Activated CD4-positive, alpha-beta T cell treated with anti-CD3 and anti-CD28 coated beads, Interleukin-2, amount 50 U/mL, for 16 hours (primary cell): ENCODE results near the gene ARMC6.
A peak's percentile ranks its signal among the peaks of the same experiment; 100 is the strongest.

Source experiments
- DNase-seq: peaks from one replicate; pipeline ENCODE4 v3.0.0-alpha.2; 2020

Gene ARMC6

GRCh38 chr19:19056636-19057275 is 23.4 kb downstream of the ARMC6 start:
- no peak for DNase-seq

DNA sequence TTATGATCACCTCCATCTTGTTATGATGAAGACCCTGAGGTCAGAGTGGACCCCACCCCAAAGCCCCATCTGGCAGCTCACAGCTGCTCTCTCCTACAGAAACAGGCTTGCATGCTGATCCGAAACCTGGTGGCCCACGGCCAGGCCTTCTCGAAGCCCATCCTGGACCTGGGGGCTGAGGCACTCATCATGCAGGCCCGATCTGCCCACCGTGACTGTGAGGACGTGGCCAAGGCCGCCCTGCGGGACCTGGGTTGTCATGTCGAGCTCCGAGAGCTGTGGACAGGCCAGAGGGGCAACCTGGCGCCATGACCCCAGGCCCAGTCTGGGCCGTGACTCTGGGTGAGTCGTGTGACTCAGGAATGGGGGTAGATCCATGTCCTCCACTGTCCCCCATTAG is 23.9 kb downstream of the ARMC6 start:
- no peak for DNase-seq

- no peak for DNase-seq
These were observed 24.3 kb downstream of the ARMC6 start for GRCh38 chr19:19057720-19058119.

DNA sequence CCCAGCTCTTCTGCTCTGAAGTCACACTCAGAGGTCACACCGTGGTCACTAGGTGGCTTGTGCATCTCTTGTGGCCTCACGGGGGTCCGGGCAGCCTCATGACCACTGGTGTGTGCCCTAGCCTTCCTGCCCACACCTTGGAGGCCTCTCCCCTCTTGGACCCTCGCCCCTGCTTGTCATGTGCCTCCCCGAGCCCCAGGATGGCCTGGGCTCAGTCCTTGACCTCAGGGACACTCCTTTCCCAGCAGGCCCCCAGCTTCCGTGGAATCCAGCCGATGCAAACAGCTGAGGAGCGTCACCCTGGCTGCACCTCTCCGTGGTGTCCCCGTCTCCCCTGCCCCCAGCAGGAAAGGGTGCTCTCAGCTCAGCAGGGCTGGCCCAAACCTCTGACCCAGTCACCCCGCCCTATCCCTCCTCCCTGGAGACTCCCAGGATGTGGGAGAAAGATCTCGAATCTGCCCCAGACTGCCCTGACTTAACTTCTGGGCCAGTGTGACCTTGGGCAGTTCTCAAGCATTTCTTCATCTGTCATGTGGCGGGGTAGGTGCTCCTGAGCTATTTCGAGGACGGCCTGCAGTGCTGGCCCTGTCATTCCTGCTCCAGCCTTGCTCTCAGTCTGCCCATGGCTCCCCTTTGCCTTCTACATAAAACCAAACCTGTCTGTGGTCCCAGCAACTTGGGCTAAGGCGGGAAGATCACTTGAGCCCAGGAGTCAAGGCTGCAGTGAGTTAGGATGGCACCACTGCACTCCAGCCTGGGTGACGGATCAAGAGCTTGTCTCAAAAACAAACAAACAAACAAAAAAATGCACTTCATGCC is 25.8 kb downstream of the ARMC6 start:
- no peak for DNase-seq

DNA sequence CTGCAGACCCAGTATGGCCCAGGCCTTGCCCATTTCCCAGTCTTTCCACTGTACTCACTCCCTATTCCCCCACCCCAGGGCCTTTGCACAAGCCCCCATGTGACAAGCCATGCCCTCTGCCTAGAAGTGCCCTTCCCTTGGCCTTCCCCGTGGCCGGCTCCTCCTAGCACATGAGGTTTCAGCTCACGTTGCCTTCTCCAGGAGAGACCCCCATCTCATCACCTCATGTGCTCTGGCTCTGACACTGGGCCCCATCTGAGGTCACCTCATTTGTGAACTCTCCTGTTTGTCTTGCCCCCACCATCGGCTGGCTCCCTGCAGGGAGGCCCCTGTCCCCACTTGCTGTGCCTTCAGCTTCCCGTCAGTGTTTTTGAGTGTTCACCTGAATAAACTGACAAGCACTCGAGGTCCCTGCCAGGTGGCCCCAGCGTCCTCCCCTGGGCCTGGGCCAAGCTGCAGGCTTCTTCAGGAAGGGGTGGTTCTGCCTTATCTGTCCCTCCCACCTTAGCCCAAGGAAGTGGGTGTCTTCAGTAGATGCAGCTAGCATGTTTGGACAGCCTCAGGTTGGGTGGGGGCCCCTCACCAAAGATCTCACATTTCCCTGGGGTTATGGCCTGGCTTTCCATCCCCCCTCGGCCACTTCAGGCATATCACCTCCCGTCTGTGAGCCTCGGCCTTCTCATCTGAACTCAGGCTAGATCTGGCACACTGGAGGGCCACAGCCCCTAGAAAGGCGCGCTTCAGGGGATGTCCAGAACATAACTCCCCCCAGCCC is 26.6 kb downstream of the ARMC6 start:
- DNase-seq: no peak

GRCh38 chr19:19061506-19061905 is 28.1 kb downstream of the ARMC6 start:
- no peak for DNase-seq

DNA sequence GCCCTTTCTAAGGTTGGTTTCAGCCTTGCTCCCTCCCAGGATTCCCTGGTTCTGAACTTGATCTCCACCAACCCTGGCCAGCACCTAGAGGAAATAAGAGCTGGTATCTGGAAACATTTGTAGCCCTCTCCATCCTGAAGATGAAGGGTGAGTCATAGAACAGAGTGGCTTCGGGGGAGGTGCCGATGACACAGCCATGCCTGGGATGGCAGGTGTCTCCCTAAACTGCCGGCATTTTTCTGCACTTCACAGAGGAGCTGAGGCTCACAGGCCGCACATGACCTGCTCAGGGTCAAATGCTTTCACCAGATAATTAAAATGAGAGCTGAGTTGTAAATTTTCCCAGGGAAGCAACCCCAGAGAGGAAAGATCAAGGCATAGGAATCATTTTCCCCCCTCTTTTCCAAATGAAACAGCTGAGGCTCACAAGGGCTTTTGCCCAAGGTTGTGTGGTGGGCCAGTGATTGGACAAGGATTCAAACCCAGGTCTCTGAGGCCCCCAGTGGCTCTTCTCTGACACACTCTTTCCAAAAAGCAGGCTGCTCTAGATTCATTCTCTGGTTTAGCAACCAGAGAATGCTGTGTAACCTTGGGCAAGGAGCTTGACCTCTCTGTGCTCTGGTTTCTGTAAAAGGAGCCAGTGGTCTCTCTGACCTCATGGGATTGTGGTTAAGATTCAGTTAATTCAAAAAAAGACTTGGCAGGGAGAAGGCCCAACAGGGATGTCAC is 29.2 kb downstream of the ARMC6 start:
- peak; percentile 20 for DNase-seq

GRCh38 chr19:19063183-19064097 is 30.0 kb downstream of the ARMC6 start, which contains the start of gene SLC25A42:
SLC25A42 (plus strand) TSS chr19:19063994; CDS start chr19:19096125, 32,131 bp downstream.
- DNase-seq: peak; percentile 99

GRCh38 chr19:19064098-19064722 is 30.8 kb downstream of the ARMC6 start:
- DNase-seq: no peak

- peak; percentile 18 for DNase-seq
These were observed 31.7 kb downstream of the ARMC6 start for GRCh38 chr19:19064811-19065745.

GRCh38 chr19:19067276-19068072 is 34.1 kb downstream of the ARMC6 start:
- DNase-seq: no peak

- no peak for DNase-seq
These were observed 35.6 kb downstream of the ARMC6 start for GRCh38 chr19:19068659-19069654.

- no peak for DNase-seq
These were observed 38.5 kb downstream of the ARMC6 start for GRCh38 chr19:19071897-19072296.

GRCh38 chr19:19074196-19074882 is 40.9 kb downstream of the ARMC6 start:
- DNase-seq: no peak

DNA sequence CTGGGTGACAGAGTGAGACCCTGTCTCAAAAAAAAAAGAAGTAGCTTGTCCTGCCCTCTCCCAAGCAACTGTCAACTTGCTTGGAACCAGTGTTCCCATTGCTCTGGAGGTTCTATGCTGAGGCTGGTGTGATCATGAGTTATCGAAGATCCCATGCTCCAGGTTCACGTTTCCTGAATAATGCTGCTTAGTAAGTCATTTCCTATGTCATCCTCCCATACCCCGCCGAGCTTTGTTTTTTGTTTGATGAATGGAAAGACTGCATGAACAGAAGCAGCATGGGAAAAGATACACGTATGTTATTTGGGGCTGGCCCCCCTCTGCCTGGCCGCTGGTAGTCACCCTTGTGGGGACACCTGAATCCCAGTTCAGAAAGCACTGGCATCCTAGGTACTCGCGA is 41.7 kb downstream of the ARMC6 start:
- no peak for DNase-seq

- DNase-seq: no peak
These were observed 43.1 kb downstream of the ARMC6 start for GRCh38 chr19:19076476-19076875.

GRCh38 chr19:19077103-19077502 is 43.7 kb downstream of the ARMC6 start:
- no peak for DNase-seq
